Glutamatergic neuron (in vitro differentiated cells): ENCODE measurements around the gene GNPTAB. TPM values are rescaled to one million over a fixed set of nuclear protein-coding genes. Genes with fewer than 3 reads are reported as not detected.
"Not testable (repeated sequence)": the region's sequence is repeated elsewhere in the genome, so short reads cannot be mapped to it uniquely, and the experiment has no call there.

Source experiments
- DNase-seq: peaks from one replicate; pipeline ENCODE4 v3.0.0; 2022
- H3K27ac Mint-ChIP-seq: one replicate; pipeline ENCODE4 v1.8.0; 2020; ENCODE audit warnings: mild to moderate bottlenecking, mixed read lengths, inconsistent platforms; ENCODE audit not compliant: unreplicated experiment
- H3K27me3 Mint-ChIP-seq: one replicate; pipeline ENCODE4 v1.8.0; 2020; ENCODE audit warnings: mild to moderate bottlenecking, moderate library complexity, mixed read lengths, inconsistent platforms; ENCODE audit not compliant: unreplicated experiment
- H3K36me3 Mint-ChIP-seq: one replicate; pipeline ENCODE4 v1.8.0; 2020; ENCODE audit warnings: mild to moderate bottlenecking, mixed read lengths, inconsistent platforms; ENCODE audit not compliant: unreplicated experiment
- H3K4me1 Mint-ChIP-seq: one replicate; pipeline ENCODE4 v1.8.0; 2020; ENCODE audit warnings: mild to moderate bottlenecking, low read depth, mixed read lengths, inconsistent platforms; ENCODE audit not compliant: unreplicated experiment
- H3K4me3 Mint-ChIP-seq: one replicate; pipeline ENCODE4 v1.8.0; 2020; ENCODE audit warnings: mild to moderate bottlenecking, mixed read lengths, inconsistent platforms; ENCODE audit not compliant: unreplicated experiment
- H3K9me3 Mint-ChIP-seq: one replicate; pipeline ENCODE4 v1.8.0; 2020; ENCODE audit warnings: mild to moderate bottlenecking, moderate library complexity, mixed read lengths, inconsistent platforms; ENCODE audit not compliant: unreplicated experiment
- CTCF ChIP-seq: fragments of 200-600 bp; sonication (generic); IDR thresholded peaks from one replicate; pipeline ENCODE4 v1.5.0; 2021; ENCODE audit not compliant: partially characterized antibody, unreplicated experiment
- total RNA-seq: library from RNA; stranded (reverse); fragmentation: NEBNext Ultra II Directional; extraction: Animal tissue kit (Norgen Biotek cat#: 25700); gene quantifications from one replicate; pipeline ENCODE4 v1.2.1, GENCODE V29; 2021; ENCODE audit not compliant: unreplicated experiment

Gene GNPTAB
- total RNA-seq, 1 donor from 2014 or later = 20.6 TPM

- Mint-ChIP-seq H3K27ac (no peak overlapping the region), H3K36me3 (no peaks in the 10 kb centered on the region), H3K4me1 (no peaks in the 10 kb centered on the region), H3K4me3 (peak overlapping the region; percentile 67), H3K27me3 (no peaks in the 10 kb centered on the region), H3K9me3 (no peaks in the 10 kb centered on the region)
- no peak for TF ChIP-seq CTCF
- no peak for DNase-seq
These were observed 45.6 kb upstream of the GNPTAB start for GRCh38 chr12:101876322-101876860.

- Mint-ChIP-seq H3K4me3 (no peak overlapping the region), H3K9me3 (no peaks in the 10 kb centered on the region), H3K27ac (no peak overlapping the region), H3K27me3 (no peaks in the 10 kb centered on the region), H3K4me1 (no peaks in the 10 kb centered on the region), H3K36me3 (no peaks in the 10 kb centered on the region)
- no peak for DNase-seq
- TF ChIP-seq CTCF = no peak
These were observed 44.4 kb upstream of the GNPTAB start for GRCh38 chr12:101875162-101875561.

GRCh38 chr12:101870925-101871324 lies 40.2 kb upstream of the GNPTAB start:
- Mint-ChIP-seq H3K27ac (no peak overlapping the region), H3K4me1 (no peaks in the 10 kb centered on the region), H3K36me3 (no peaks in the 10 kb centered on the region), H3K4me3 (no peak overlapping the region), H3K9me3 (no peaks in the 10 kb centered on the region), H3K27me3 (no peaks in the 10 kb centered on the region)
- no peak for DNase-seq
- no peak for TF ChIP-seq CTCF

- H3K9me3 Mint-ChIP-seq, H3K27me3 Mint-ChIP-seq, DNase-seq, H3K27ac Mint-ChIP-seq, H3K4me3 Mint-ChIP-seq, H3K4me1 Mint-ChIP-seq, H3K36me3 Mint-ChIP-seq: not testable (repeated sequence)
These were observed 36.9 kb upstream of the GNPTAB start for GRCh38 chr12:101867619-101868018.

GRCh38 chr12:101866615-101867373 lies 36.0 kb upstream of the GNPTAB start:
- Mint-ChIP-seq H3K4me1 (no peaks in the 10 kb centered on the region), H3K36me3 (no peaks in the 10 kb centered on the region), H3K27ac (no peak overlapping the region), H3K4me3 (no peak overlapping the region), H3K27me3 (peaks cover 4% of the 10 kb centered on the region), H3K9me3 (no peaks in the 10 kb centered on the region)
- no peak for TF ChIP-seq CTCF
- no peak for DNase-seq
